ENCODE measurements around the gene SIN3A. TPM values are rescaled to one million over a fixed set of nuclear protein-coding genes. Genes with fewer than 3 reads are reported as not detected.
"Not testable (repeated sequence)": the region's sequence is repeated elsewhere in the genome, so short reads cannot be mapped to it uniquely, and the experiment has no call there.

Gene SIN3A
- total RNA-seq, 1 donor from 2014 or later, result 28.3 TPM

DNA sequence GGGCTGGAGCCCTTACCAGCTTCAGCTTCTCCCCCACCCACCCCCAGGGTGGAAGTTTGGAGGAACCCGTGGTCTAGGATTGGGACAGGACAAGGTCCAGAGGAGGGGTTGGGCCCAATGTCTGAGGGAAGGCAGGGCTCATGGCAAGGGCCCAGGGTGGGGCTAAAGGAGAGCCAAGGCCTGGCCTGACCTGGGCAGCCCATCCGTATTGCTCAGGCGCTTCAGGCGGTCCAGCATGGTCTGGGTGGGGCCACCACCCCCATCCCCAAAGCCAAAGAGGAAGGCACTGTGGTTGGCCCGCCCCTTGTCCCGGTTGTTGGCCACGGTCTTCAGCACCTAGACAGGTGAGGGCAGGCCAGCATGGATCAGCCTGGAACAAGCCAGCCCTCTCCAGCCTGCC is 90.6 kb downstream of the SIN3A start:
- intact Hi-C loops (cut with micrococcal nuclease), result no loop called here

DNA sequence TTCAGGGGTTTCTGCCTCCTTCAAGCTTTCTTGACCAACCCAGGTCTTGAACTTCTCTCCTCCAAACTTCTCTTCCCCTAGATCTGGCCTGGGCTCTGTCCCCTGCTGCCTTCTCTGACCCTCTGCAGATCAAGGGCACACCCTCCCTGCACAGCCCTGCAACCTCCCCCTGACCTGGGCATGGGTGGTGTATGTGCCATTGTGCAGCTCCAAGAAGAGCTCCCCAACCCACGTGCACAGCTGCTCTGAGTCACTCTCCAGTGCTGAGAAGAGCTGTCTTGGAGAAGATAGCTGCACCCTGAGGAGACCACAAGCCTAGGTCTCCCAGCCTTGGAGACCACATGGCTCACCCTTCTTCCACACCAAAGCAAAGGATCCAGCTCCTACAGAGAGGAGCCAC is 91.1 kb downstream of the SIN3A start:
- intact Hi-C loops (cut with micrococcal nuclease), result no loop called here
- no peak for DNase-seq
- ATAC-seq, result no peak

More for the DNA sequence above, 90.6 kb downstream of the SIN3A start:
- no peak for ATAC-seq
- DNase-seq, result no peak

DNA sequence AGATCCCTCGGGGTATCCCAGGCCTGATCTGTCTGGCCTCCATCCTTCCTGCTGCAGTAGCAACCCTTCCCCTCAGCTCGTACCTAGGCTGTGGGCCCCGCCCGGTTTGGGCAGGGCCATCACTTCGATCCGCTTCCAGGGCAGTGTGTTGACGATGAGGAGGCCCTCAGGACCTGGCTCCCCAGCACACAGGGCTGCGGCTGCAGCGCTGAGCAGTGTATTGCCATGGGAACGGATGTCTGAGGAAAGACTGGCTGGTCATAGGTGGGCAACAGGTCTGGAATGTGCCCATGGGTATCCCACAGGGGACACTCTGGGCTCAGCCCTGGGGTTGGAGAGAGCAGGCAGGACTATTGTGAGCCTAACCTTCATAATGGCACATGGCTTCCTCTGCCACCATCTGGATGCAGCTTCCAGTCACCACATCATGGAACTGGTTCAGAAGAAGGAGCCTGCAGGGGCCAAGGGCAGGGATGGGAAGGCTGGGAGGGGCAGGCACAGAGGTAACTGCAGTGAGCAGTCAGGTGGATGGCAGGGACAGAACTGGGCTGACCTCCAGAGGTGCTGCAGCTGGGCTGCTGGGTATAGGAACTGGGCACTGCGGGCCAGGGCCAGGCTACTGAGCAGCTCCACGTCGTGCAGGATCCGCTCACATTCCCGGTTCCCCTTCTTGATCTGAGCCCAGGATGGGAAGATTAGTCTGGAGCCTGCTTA is 91.8 kb downstream of the SIN3A start:
- no peak for DNase-seq
- intact Hi-C loops (cut with micrococcal nuclease), result no loop called here
- ATAC-seq, result no peak

DNA sequence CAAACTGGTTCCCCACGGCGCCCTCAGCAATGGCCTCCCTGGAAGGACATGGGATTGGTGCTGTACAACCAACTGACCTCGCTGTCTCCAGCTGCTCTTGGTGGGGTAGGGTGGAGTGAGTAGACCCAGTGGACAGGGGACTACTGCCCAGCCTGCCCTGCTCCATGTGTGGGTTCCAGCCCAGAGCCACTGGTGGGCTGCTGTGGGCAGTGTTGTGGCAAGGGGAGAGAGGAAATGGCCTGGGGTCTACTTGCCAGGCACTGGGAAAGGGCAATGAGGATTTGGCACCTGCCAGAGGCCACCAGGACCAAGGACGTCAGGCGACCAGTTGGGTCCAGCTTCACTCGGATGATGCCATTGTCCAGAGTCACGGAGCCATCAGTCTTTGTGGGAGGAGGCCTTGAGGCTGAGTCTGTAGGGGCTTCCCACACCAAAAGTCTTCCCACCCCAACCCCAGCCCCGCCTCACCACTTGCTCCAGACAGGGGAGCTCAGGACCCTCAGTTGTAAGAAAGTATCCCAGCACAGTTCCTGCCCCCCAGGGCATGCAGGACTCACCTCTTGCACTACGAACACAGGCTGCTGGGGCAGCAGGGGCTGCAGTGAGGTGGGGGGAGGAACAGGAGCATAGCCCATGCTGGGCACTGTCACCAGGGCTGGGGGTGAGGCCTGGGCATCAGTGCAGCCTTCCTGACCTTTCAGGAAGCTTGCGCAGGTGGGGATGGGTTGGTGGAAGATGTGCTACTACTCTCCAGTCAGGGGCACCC is 92.5 kb downstream of the SIN3A start:
- ATAC-seq (no peak), DNase-seq (no peak)

DNA sequence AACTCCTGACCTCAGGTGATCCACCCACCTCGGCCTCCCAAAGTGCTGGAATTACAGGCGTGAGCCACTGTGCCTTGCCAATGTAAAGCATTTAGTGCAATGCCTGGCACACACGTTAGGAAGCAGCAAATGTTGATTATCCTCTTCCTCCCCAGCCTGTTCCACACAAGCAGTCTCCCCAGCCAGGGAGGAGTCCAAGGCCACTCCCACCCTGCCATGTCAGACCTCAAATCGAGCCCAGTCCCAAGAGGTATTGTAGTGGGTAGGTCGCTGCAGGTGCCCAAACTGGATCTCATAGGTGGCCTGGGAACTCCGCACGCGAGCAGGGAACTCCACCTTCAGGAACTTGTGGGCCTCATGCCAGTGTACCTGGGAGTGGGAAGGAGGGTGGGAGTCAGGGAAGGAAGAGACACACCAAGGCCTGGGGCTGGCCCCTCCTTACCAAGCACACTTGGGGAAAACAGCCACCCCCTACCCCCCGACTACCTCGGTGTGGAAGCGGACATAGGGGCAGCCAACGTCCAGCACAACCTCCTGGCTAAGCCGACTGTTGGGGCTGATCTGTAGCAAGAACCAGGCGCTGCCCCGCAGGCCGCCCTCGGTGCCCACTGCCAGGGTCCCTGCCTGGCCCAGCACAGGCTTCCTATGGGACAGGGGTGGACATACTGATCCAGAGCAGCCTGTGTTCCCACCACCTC is 93.4 kb downstream of the SIN3A start:
- DNase-seq, result no peak
- intact Hi-C loops (cut with micrococcal nuclease), result no loop called here
- no peak for ATAC-seq

More for the DNA sequence above, 92.5 kb downstream of the SIN3A start:
- intact Hi-C loops (cut with micrococcal nuclease), result no loop called here

DNA sequence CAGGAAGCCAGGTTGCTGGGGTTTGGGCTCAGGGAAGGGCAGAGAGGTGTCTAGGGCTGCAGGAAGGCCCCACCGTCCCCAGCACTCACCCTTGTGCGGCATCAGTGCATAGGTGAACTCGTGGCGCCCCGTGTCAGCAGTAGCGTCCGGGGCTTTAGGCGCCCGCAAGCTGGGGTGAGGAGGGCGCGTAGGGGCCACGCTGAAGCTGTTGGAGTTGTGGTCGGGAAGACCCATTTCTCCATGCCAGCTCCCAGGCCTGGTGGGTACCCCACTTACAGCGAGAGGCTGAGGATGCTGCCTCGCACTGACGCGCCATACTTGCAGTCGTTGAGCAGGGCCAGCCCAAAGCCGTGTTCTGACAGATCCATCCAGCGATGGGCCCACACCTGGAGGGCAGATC is 95.0 kb downstream of the SIN3A start:
- intact Hi-C loops (cut with micrococcal nuclease), result no loop called here
- DNase-seq (no peak), ATAC-seq (no peak)

DNA sequence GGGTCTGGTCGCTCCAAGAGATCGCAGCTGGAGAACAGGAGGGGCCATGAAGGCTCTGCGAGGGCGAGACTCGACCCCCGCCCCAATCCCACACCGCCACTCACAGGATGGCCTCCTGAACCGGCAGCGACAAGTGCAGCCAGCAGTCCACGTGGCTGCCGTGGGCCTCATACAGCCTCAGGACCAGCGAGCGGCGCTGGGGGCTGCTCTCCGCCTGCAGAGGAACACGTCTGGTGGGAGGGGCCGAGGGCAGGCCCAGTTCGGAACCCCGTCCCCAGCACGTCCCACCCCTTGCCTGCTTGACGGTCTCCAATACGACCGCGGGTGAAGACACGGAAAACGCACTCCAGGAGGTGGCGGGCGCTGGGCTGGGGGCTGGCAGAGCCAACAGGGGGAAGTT is 95.5 kb downstream of the SIN3A start:
- ATAC-seq, result no peak
- DNase-seq, result no peak
- intact Hi-C loops (cut with micrococcal nuclease), result no loop called here

DNA sequence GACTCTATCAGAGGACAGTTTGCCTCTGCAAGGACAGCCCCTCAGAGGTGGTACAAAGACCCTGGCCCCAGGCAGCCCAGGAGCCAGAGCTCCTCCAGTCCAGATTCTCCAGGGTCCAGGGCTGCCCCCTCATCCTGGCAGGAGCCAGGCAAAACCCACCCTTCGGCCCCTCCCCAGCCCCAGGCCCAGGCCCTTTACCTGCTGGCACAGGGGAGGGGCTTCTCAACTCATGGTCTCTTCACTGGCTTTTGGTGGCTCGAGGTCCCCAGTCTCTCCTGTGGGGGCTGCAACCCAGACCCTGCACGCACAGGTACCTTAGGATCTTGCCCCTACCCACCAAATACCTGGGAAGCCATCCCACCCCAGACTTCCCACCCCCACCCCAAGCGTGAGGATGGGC is 96.1 kb downstream of the SIN3A start:
- DNase-seq (no peak), ATAC-seq (no peak)
- intact Hi-C loops (cut with micrococcal nuclease), result no loop called here

DNA sequence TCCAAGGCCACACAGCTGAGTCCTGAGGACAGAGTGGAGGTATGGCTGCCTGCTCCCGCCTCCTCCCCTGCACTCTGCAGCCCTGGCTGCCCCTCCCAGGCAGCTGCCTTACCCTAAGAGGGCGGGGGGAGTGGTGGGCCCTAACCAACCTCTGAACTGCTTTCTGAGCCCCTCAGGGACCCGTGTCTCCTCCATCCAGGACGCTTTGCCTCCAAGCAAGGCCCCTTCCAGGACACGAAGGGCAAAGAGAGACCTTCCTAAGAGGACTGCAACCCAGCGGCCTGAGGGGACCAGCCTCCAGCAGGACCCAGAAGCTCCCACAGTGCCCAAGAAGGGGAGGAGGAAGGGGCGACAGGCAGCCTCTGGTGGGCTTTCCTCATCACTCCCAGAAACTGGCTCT is 97.0 kb downstream of the SIN3A start:
- ATAC-seq, result no peak
- no peak for DNase-seq
- intact Hi-C loops (cut with micrococcal nuclease), result no loop called here

DNA sequence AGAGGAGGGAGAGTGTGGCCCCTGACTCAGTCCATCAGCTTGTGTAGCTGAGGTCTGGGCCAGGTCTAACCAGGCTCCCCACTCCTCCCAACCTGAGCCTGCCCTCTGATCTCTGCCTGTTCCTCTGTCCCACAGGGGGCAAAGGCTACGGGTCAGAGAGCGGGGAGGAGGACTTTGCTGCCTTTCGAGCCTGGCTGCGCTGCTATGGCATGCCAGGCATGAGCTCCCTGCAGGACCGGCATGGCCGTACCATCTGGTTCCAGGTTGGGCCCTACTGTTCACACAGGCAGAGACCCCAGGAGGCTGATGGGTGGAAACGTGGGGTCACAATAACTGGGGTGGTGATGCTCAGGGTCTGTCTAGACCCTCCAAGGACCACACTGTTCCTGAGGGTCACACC is 97.9 kb downstream of the SIN3A start:
- no peak for DNase-seq
- ATAC-seq, result no peak
- intact Hi-C loops (cut with micrococcal nuclease), result no loop called here

DNA sequence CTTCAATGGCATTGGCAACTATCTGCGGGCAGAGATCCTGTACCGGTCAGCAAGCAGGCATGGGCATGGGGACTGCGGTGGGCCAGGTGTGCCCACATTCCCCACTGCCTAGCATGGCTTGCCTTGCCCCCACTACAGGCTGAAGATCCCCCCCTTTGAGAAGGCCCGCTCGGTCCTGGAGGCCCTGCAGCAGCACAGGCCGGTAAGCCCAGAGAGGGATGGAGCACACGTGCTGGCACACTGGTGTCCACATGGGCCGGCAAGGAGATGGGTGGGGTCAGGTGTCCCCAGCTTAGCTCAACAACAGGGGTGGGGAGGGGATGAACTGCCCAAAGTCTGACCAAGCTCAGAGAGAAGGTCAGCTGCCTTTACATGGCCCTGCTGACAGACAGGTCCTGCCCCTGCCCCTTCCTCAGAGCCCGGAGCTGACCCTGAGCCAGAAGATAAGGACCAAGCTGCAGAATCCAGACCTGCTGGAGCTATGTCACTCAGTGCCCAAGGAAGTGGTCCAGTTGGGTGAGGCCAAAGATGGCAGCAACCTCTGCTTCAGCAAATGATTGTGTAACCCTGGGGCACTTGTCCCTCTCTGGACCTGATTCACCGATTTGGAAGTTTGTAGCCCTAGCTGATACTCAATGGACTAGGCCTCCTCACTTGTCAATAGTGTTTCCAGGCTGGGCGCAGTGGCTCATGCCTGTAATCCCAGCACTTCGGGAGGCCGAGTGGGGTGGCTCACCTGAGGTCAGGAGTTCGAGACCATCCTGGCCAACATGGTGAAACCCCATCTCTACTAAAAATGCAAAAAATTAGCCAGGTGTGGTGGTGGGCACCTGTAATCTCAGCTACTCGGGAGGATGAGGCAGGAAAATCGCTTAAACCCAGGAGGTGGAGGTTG is 99.1 kb downstream of the SIN3A start:
- intact Hi-C loops (cut with micrococcal nuclease), result no loop called here
- no peak for DNase-seq
- no peak for ATAC-seq

DNA sequence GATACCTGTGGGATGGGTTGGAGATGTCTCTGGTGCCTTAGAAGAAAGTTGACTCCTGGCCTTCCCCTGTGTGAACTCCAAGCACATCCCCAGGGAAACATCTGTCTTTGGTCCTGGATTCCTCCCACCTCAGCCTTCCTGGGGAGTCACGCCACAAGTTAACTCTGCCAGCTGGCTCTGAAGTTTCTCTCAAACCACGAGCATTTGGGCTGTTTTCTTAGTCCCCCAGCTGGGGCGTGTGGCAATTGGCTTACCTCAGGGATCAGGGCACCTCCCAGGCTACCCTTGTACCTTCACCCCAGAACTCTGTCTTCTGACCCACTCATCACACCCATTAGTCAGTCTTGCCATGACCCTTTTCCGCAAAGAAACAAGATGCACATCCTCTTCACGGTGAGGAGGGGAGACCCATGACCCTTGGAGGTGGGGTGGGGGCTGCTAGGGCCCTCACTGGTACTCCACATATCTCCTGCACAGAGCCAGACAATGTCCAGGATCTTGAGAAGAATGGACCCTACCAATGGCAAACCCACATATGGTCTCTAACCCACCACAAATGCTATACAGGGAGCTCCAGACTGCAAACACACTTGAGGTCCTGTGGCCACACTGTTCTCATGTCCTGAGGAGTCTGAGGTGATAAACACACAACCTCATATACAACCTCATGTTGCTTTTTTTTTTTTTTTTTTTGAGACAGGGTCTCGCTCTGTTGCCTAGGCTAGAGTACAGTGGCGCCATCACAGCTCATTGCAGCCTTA is 100.7 kb downstream of the SIN3A start:
- ATAC-seq (no peak), DNase-seq (no peak)
- intact Hi-C loops (cut with micrococcal nuclease), result no loop called here

DNA sequence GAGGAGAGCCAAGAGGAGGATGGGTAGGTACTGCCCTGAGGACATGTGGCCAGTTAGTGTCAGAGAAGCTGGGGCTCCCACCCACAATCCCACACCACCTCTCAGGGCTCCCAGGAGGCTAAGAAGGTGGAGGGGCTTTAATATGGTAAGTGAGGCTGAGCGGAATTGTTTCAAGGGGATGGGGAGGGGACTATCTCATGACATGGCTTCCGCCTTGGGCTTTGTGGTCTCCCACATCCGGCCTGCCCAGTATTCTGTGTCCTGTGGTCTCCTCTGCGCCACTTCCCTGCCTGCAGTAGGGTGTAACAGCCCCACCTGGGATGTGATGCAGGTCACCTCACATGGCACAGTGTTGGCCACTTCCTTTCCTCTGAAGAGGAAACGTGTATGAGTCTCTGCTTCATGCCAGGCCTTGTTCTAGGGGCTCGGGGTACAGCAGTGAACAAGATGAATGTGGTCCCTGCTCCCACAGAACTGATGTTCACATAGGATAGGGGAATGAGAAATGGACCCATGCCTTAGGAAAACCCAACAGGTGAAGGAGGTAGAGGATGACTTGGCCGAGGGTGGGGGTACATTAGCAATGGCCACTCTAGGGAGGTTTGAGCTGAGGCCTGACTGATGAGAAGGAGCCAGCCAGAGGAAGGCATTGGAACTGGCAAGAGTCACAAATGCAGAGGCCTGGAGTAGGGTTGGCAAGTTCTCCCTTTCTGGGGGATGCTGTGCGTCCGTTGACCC is 101.5 kb downstream of the SIN3A start:
- no peak for ATAC-seq
- peak; percentile 39 for DNase-seq
- intact Hi-C loops (cut with micrococcal nuclease), result no loop called here

DNA sequence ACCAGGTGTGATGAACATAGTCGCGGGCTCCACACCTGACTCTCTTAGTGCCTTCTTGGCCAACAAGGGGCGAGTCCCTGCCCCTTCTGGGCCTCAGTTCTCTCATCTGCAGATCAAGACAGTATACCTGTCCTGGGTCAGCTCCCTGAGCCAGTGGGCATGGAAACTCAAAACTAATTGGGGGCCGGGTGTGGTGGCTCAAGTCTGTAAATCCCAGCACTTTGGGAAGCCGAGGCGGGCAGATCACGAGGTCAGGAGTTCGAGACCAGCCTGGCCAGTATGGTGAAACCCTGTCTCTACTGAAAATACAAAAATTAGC is 102.2 kb downstream of the SIN3A start:
- ATAC-seq; intact Hi-C loops (cut with micrococcal nuclease): not testable (repeated sequence)
- DNase-seq, result peak; percentile 13

DNA sequence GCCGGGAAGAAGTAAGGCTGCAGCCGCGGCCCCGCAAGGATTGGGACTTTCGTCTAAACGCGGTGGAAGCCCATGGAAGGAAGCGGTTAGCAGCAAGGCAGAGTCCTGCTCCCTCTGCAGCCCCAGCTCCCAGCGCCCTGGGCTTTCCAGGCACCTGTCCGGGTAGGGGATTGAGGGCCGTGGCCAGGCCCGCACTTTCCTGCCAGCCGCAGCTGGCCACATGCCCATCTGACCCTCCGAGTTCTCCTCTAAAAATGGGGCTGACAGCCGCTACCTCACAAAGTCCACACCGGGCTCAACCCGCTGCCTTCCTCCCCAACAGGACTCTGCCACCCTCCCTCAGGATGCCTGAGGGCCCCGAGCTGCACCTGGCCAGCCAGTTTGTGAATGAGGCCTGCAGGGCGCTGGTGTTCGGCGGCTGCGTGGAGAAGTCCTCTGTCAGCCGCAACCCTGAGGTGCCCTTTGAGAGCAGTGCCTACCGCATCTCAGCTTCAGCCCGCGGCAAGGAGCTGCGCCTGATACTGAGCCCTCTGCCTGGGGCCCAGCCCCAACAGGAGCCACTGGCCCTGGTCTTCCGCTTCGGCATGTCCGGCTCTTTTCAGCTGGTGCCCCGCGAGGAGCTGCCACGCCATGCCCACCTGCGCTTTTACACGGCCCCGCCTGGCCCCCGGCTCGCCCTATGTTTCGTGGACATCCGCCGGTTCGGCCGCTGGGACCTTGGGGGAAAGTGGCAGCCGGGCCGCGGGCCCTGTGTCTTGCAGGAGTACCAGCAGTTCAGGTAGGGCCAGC is 102.7 kb downstream of the SIN3A start:
- intact Hi-C loops (cut with micrococcal nuclease), result no loop called here
- DNase-seq, result peak; percentile 41
- ATAC-seq, result peak; percentile 11

DNA sequence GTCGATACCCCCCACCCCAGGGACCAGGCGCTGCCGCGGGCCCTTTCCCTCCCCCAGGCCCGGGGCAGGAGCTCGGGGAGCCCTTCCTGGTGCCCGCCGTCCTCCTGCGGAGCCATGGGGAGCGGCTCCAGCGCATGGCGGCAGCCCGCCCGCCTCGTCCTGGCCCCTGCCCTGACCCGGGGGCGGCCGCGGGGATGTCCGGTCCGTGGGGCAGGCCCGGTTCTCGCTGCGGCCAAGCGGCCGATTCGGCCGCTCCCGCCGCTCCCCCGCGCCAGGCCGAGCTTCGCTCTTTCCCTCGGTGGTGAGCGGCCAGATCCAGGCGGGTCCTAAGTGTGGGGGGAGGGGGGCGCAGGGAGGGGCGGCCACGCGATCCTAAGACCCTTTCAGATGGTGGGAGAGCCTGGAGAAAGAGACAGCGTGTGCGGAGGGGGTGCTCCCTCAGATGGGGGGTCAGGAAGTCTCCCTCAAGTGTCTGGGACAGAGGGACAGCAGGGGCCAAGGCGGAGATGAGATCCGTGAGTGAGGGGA is 103.4 kb downstream of the SIN3A start:
- ATAC-seq, result peak; percentile 55
- peak; percentile 50 for DNase-seq
- intact Hi-C loops (cut with micrococcal nuclease), result no loop called here
